Breast epithelium (tissue), 3 donors: ENCODE data around the gene CPLANE2.

Source experiments
- POLR2A ChIP-seq: fragments of 450-650 bp; IDR thresholded peaks from one replicate; pipeline ENCODE4 v1.6.1; 2016; ENCODE audit warnings: antibody characterized with exemption, mild to moderate bottlenecking, moderate library complexity
- POLR2AphosphoS5 ChIP-seq, 3 donors: sonication (generic); formaldehyde crosslinking; IDR thresholded peaks; one replicate each; pipeline ENCODE4 v1.6.1; 2017; ENCODE audit warnings: antibody characterized with exemption in 3 of 3
- TF ChIP-seq, protein P1 (sequence below), 3 donors: fragments of 450-650 bp; IDR thresholded peaks; one replicate each; pipeline ENCODE4 v1.5.1; 2016 to 2017; ENCODE audit warnings: antibody characterized with exemption in 3 of 3, mild to moderate bottlenecking in 3 of 3, moderate library complexity in 3 of 3

DNA sequence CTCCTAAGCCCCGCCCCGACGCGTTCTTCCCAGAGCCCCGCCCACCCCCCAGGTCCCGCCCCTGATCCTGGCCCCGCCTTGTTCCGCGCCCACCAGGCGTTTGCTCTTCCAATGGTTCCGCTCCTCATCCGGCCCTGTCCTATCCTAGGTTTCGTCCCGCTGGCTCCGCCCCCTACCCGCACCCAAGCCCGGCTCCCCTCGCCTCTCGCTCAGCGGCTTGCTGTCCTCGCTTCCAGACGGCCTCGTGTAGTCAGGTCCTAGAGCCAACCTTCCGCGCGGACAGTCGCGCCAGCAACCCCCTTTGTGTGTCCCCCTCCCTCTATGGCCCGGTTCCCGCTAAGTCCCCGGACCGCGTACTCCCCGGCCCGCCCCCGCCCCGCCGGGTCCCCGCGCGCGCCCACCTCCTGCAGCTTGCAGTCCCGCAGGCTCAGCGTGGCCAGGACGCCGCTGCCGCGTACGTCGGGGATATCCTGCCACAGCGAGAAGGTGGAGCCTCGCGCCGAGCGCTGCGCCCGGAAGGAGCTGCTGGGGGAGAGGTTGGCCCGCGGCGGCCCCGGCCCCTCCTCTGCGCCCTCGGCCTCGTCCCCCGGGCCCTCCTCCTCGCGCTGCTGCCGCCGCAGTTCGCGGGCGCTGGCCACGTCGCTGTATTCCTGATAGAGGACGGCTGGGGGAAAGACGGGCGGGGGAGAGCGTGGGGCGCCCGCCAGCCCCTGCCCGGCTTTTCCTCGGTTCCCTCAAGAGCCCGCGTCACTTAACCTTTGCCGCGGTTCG lies 30.3 kb downstream of the CPLANE2 start:
- TF ChIP-seq, protein P1, sequence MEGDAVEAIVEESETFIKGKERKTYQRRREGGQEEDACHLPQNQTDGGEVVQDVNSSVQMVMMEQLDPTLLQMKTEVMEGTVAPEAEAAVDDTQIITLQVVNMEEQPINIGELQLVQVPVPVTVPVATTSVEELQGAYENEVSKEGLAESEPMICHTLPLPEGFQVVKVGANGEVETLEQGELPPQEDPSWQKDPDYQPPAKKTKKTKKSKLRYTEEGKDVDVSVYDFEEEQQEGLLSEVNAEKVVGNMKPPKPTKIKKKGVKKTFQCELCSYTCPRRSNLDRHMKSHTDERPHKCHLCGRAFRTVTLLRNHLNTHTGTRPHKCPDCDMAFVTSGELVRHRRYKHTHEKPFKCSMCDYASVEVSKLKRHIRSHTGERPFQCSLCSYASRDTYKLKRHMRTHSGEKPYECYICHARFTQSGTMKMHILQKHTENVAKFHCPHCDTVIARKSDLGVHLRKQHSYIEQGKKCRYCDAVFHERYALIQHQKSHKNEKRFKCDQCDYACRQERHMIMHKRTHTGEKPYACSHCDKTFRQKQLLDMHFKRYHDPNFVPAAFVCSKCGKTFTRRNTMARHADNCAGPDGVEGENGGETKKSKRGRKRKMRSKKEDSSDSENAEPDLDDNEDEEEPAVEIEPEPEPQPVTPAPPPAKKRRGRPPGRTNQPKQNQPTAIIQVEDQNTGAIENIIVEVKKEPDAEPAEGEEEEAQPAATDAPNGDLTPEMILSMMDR (IDR thresholded peaks at IDR 0.05): no peak
- peak; percentile 15 to 43 (median 27) for TF ChIP-seq POLR2AphosphoS5 (IDR thresholded peaks at IDR 0.05)
- TF ChIP-seq POLR2A: no peak
